Measurements from ENCODE around the gene WASHC4. TPM values are rescaled to one million over a fixed set of nuclear protein-coding genes. Genes with fewer than 3 reads are reported as not detected.
"Not testable (repeated sequence)": the region's sequence is repeated elsewhere in the genome, so short reads cannot be mapped to it uniquely, and the experiment has no call there.

WASHC4 gene
- total and polyA plus RNA-seq, 4 donors = 11.5 to 86.2 (median 37.2) TPM

DNA sequence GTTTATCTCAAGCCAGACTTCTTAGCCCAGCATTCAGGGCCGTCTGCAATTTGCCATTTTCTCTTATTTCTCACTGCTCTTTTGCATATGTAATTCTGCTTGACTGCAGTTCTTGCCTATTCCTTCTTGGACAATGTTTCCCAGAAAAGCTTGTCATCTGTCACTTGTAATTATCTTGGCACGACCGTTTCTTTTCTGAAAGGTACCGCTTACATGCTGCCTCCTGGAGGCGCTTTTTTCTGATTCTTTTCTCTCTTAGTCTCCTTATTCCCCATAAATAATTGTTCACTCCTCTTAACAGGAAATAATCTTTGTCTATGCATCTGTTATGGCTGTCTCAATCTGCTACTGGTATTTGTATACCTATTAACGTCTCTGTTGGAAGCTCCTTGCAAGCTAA is 22.0 kb upstream of the WASHC4 start:
- intact Hi-C loops (cut with DNase I) = no loop called here
- 44 to 53% methylated on average over 6 of the region's 6 CpGs for WGBS, 2 donors
- ATAC-seq (ENCODE audit: low FRiP score) (no peak), DNase-seq (no peak)
- no peak overlapping the region for H3K4me3 ChIP-seq (ENCODE audit: low read length in 2 of 2)
- no peaks in the 10 kb centered on the region for H3K9me3 ChIP-seq (ENCODE audit: control insufficient read depth, low read length)
- H3K4me1 ChIP-seq (ENCODE audit: control insufficient read depth in 1 of 2, insufficient read depth in 2 of 2, low read length in 2 of 2) = no peaks in the 10 kb centered on the region
- no peaks in the 10 kb centered on the region for H3K36me3 ChIP-seq (ENCODE audit: control insufficient read depth in 1 of 2, insufficient read depth in 2 of 2, low read length in 1 of 2)
- H3K27me3 ChIP-seq (ENCODE audit: control insufficient read depth in 1 of 2, insufficient read depth in 2 of 2, low read length in 1 of 2) = no peaks in the 10 kb centered on the region
- H3K27ac ChIP-seq (ENCODE audit: low read depth in 1 of 2, low read length in 2 of 2) = no peak overlapping the region

- Histone ChIP-seq H3K9me3 (ENCODE audit: control insufficient read depth, low read length) (no peaks in the 10 kb centered on the region), H3K36me3 (ENCODE audit: control insufficient read depth in 1 of 2, insufficient read depth in 2 of 2, low read length in 1 of 2) (no peaks in the 10 kb centered on the region), H3K4me3 (ENCODE audit: low read length in 2 of 2) (no peak overlapping the region), H3K27ac (ENCODE audit: low read depth in 1 of 2, low read length in 2 of 2) (no peak overlapping the region), H3K27me3 (ENCODE audit: control insufficient read depth in 1 of 2, insufficient read depth in 2 of 2, low read length in 1 of 2) (no peaks in the 10 kb centered on the region), H3K4me1 (ENCODE audit: control insufficient read depth in 1 of 2, insufficient read depth in 2 of 2, low read length in 2 of 2) (no peaks in the 10 kb centered on the region)
- ATAC-seq (ENCODE audit: low FRiP score) = no peak
- intact Hi-C loops (cut with DNase I) = no loop called here
- WGBS, 2 donors = 86 to 91% methylated on average over 3 of the region's 3 CpGs
- no peak for DNase-seq
Measured at GRCh38 chr12:105089817-105090216, 17.7 kb upstream of the WASHC4 start.

- Histone ChIP-seq H3K4me1 (ENCODE audit: control insufficient read depth in 1 of 2, insufficient read depth in 2 of 2, low read length in 2 of 2) (no peaks in the 10 kb centered on the region), H3K36me3 (ENCODE audit: control insufficient read depth in 1 of 2, insufficient read depth in 2 of 2, low read length in 1 of 2) (no peaks in the 10 kb centered on the region), H3K27me3 (ENCODE audit: control insufficient read depth in 1 of 2, insufficient read depth in 2 of 2, low read length in 1 of 2) (no peaks in the 10 kb centered on the region), H3K9me3 (ENCODE audit: control insufficient read depth, low read length) (no peaks in the 10 kb centered on the region), H3K27ac (ENCODE audit: low read depth in 1 of 2, low read length in 2 of 2) (no peak overlapping the region), H3K4me3 (ENCODE audit: low read length in 2 of 2) (no peak overlapping the region)
- ATAC-seq (ENCODE audit: low FRiP score) (no peak), DNase-seq (no peak)
- WGBS, 2 donors = 84 to 85% methylated on average over 6 of the region's 6 CpGs
- intact Hi-C loops (cut with DNase I) = no loop called here
Measured at GRCh38 chr12:105090361-105090760, 17.2 kb upstream of the WASHC4 start.

DNA sequence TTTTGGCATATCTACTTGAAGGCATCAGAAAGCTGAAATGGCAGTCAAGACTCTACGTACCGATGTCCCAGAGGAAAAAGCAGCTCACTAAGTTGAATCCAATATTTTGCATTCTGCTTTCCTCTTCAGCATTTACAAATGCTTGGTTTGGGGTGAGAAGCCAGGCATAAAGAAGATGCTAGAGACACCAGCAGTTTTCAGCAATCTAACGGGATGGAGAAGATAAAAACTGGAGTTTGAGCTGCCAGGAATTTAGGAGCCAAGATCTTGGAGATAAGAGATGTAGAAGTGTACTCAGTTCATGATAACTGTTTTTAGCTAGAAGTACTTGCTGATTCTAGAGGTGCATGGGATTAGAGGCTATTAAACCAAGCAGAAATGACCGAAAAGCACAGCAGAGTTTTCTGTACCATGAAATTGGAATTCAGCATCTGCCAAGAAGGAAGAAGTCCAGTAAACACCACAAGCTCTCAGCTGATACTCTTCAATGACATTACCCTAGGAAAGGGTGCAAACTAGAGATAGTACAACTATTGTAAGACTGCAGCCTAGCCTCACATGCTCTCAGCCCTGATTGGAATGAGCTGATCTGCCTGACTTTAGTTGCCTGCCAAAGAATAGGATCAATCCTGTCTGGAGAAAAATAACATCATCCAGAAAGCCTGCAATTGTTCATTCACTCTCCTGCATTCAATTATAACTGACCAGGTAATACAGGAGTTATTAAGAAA is 15.9 kb upstream of the WASHC4 start:
- WGBS, 2 donors = 37 to 45% methylated on average over 4 of the region's 4 CpGs
- peaks cover 2% of the 10 kb centered on the region for H3K9me3 ChIP-seq (ENCODE audit: control insufficient read depth, low read length)
- H3K27me3 ChIP-seq (ENCODE audit: control insufficient read depth in 1 of 2, insufficient read depth in 2 of 2, low read length in 1 of 2) = no peaks in the 10 kb centered on the region
- H3K36me3 ChIP-seq (ENCODE audit: control insufficient read depth in 1 of 2, insufficient read depth in 2 of 2, low read length in 1 of 2) = no peaks in the 10 kb centered on the region
- no peaks in the 10 kb centered on the region for H3K4me1 ChIP-seq (ENCODE audit: control insufficient read depth in 1 of 2, insufficient read depth in 2 of 2, low read length in 2 of 2)
- DNase-seq (no peak), ATAC-seq (ENCODE audit: low FRiP score) (no peak)
- intact Hi-C loops (cut with DNase I) = no loop called here
- H3K27ac ChIP-seq (ENCODE audit: low read depth in 1 of 2, low read length in 2 of 2) = no peak overlapping the region
- no peak overlapping the region for H3K4me3 ChIP-seq (ENCODE audit: low read length in 2 of 2)

DNA sequence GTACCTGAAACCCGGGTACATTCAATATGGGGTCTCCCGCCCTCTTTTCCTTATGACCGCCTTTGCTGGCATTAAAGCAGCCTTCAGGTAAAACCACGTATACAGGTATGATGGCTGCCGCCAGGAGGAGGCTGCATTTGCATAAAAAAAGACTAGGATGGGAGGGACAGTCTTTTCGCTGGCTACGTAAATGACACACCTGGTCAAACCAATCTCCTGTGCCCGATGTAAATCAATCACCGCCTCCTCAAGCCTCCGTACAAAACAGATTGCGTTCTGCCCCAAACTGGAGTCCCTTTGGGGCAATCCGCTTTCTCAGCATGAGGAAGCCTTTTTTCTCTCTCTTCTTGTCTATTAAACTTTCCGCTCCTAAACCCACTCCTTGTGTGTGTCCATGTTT is 15.2 kb upstream of the WASHC4 start:
- ATAC-seq (ENCODE audit: low FRiP score) (no peak), DNase-seq (no peak)
- H3K9me3 ChIP-seq (ENCODE audit: control insufficient read depth, low read length) = peaks cover 2% of the 10 kb centered on the region
- no peak overlapping the region for H3K4me3 ChIP-seq (ENCODE audit: low read length in 2 of 2)
- intact Hi-C loops (cut with DNase I) = no loop called here
- WGBS, 2 donors = 57 to 60% methylated on average over 13 of the region's 13 CpGs
- H3K4me1 ChIP-seq (ENCODE audit: control insufficient read depth in 1 of 2, insufficient read depth in 2 of 2, low read length in 2 of 2) = no peaks in the 10 kb centered on the region
- no peak overlapping the region for H3K27ac ChIP-seq (ENCODE audit: low read depth in 1 of 2, low read length in 2 of 2)
- H3K27me3 ChIP-seq (ENCODE audit: control insufficient read depth in 1 of 2, insufficient read depth in 2 of 2, low read length in 1 of 2) = no peaks in the 10 kb centered on the region
- no peaks in the 10 kb centered on the region for H3K36me3 ChIP-seq (ENCODE audit: control insufficient read depth in 1 of 2, insufficient read depth in 2 of 2, low read length in 1 of 2)

DNA sequence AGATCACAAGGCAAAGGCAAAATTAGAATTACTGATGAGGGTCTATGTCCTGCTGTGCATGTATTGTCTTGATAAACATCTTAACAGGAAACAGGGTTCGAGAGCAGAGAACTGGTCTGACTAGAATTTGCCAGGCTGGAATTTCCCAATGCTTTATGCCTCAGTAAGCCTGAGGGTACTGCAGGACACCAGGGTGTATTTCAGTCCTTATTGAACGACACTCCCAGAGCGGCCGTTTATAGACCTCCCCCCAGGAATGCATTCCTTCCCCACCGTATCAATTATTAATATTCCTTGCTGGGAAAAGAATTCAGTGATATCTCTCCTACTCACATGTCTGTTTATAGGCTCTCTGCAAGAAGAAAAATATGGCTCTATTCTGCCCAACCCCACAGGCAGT is 12.2 kb upstream of the WASHC4 start:
- H3K27ac ChIP-seq (ENCODE audit: low read depth in 1 of 2, low read length in 2 of 2); H3K4me3 ChIP-seq (ENCODE audit: low read length in 2 of 2); ATAC-seq (ENCODE audit: low FRiP score); H3K4me1 ChIP-seq (ENCODE audit: control insufficient read depth in 1 of 2, insufficient read depth in 2 of 2, low read length in 2 of 2); H3K9me3 ChIP-seq (ENCODE audit: control insufficient read depth, low read length); DNase-seq; H3K27me3 ChIP-seq (ENCODE audit: control insufficient read depth in 1 of 2, insufficient read depth in 2 of 2, low read length in 1 of 2); H3K36me3 ChIP-seq (ENCODE audit: control insufficient read depth in 1 of 2, insufficient read depth in 2 of 2, low read length in 1 of 2); intact Hi-C loops (cut with DNase I): not testable (repeated sequence)
- 88 to 93% methylated on average over 5 of the region's 5 CpGs for WGBS, 2 donors

DNA sequence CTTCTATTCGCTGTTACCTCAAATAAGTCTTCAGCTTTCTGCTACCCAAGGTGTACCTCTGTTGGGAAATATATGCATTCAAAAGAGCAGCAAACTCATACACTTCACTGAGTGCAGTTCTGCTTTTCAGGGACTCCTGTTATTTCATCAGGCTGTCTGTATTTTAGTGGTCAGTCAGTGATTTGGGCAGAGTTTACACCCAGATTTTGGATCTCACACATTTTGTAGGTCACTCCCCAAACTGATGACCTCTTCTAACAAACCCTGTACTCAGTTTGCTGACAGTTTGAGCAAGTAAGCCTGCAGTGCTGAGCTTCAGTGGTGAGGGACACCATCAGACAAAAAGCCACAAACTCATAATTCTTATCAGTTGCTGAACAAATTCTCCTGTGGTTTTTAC is 8.2 kb upstream of the WASHC4 start:
- ATAC-seq (ENCODE audit: low FRiP score) (no peak), DNase-seq (no peak)
- intact Hi-C loops (cut with DNase I) = no loop called here
- no peaks in the 10 kb centered on the region for H3K4me1 ChIP-seq (ENCODE audit: control insufficient read depth in 1 of 2, insufficient read depth in 2 of 2, low read length in 2 of 2)
- no peak overlapping the region for H3K4me3 ChIP-seq (ENCODE audit: low read length in 2 of 2)
- no peaks in the 10 kb centered on the region for H3K27me3 ChIP-seq (ENCODE audit: control insufficient read depth in 1 of 2, insufficient read depth in 2 of 2, low read length in 1 of 2)
- H3K9me3 ChIP-seq (ENCODE audit: control insufficient read depth, low read length) = peaks cover 3% of the 10 kb centered on the region
- H3K36me3 ChIP-seq (ENCODE audit: control insufficient read depth in 1 of 2, insufficient read depth in 2 of 2, low read length in 1 of 2) = no peaks in the 10 kb centered on the region
- 93 to 95% methylated on average over 1 of the region's 1 CpG for WGBS, 2 donors
- no peak overlapping the region for H3K27ac ChIP-seq (ENCODE audit: low read depth in 1 of 2, low read length in 2 of 2)

DNA sequence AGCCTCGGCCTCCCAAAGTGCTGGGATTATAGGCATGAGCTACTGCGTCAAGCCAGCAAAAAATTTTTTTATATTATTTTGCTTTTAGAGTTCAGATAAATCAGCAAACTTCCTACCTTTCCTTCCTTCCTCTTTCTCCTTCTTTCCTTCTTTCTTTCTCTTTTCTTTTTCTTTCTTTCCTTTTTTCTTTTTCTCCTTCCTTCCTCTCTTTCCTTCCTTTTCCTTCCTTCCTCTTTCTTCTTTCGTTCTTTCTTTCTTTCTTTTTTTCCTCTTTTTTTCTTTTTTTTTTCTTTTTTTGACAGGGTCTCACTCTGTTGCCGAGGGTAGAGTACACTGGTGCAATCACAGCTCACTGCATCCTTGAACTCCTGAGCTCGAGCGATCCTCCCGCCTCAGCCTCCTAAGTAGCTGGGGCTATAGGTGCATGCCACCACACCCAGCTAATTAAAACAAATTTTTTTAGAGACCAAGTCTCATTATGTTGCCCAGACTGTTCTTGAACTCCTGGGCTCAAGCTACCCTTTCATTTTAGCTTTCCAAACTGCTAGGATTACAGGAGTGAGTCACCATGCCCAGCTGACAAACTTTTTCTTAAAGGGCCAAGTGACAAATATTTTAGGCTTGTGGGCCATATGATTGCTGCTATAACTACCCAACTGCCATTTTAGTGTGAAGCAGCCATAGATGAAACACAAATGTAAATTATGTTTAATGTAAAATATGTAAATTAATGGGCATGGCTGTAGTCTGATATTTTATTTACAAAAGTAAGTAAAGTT is 7.1 kb upstream of the WASHC4 start:
- WGBS, 2 donors = 87 to 95% methylated on average over 7 of the region's 7 CpGs
- H3K4me1 ChIP-seq (ENCODE audit: control insufficient read depth in 1 of 2, insufficient read depth in 2 of 2, low read length in 2 of 2) = no peaks in the 10 kb centered on the region
- intact Hi-C loops (cut with DNase I) = no loop called here
- no peaks in the 10 kb centered on the region for H3K27me3 ChIP-seq (ENCODE audit: control insufficient read depth in 1 of 2, insufficient read depth in 2 of 2, low read length in 1 of 2)
- peak; percentile 63 for ATAC-seq (ENCODE audit: low FRiP score)
- H3K36me3 ChIP-seq (ENCODE audit: control insufficient read depth in 1 of 2, insufficient read depth in 2 of 2, low read length in 1 of 2) = no peaks in the 10 kb centered on the region
- DNase-seq = no peak
- H3K9me3 ChIP-seq (ENCODE audit: control insufficient read depth, low read length) = peaks cover 3% of the 10 kb centered on the region
- H3K27ac ChIP-seq (ENCODE audit: low read depth in 1 of 2, low read length in 2 of 2) = no peak overlapping the region
- no peak overlapping the region for H3K4me3 ChIP-seq (ENCODE audit: low read length in 2 of 2)

DNA sequence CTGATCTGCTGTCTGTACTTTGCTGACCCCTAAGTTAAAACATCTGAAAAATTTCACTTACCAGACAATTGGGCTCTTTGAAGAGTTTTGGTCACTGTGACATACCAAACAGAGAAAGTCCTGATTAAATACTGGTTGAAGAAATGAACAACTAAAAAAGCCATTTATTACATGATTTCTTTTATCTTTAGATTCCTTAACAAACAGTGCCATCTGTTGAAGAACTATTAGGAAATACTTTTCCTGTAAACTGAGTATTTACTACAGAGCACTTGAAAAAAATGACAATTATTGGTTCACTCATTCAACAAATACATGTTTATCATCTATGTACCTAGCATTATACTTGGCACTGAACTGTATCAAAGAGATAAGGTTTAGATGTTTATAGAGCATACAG is 6.5 kb upstream of the WASHC4 start:
- Histone ChIP-seq H3K9me3 (ENCODE audit: control insufficient read depth, low read length) (peaks cover 3% of the 10 kb centered on the region), H3K27ac (ENCODE audit: low read depth in 1 of 2, low read length in 2 of 2) (no peak overlapping the region), H3K36me3 (ENCODE audit: control insufficient read depth in 1 of 2, insufficient read depth in 2 of 2, low read length in 1 of 2) (no peaks in the 10 kb centered on the region), H3K27me3 (ENCODE audit: control insufficient read depth in 1 of 2, insufficient read depth in 2 of 2, low read length in 1 of 2) (no peaks in the 10 kb centered on the region), H3K4me3 (ENCODE audit: low read length in 2 of 2) (no peak overlapping the region), H3K4me1 (ENCODE audit: control insufficient read depth in 1 of 2, insufficient read depth in 2 of 2, low read length in 2 of 2) (no peaks in the 10 kb centered on the region)
- ATAC-seq (ENCODE audit: low FRiP score) = no peak
- DNase-seq = no peak
- intact Hi-C loops (cut with DNase I) = no loop called here
